NB4 (cell line): Measurements from ENCODE around the gene HOXB8.

Experiments used
- CTCF ChIP-seq: IDR thresholded peaks from one replicate; pipeline ENCODE4 v1.5.1; 2012; ENCODE audit warnings: low read depth, low read length
- MAX ChIP-seq: IDR thresholded peaks from 2 replicates; pipeline ENCODE4 v1.6.1; 2011; ENCODE audit warnings: low read depth, low read length
- MYC ChIP-seq: IDR thresholded peaks from 2 replicates; pipeline ENCODE4 v1.6.1; 2011; ENCODE audit warnings: low read depth, low read length
- POLR2A ChIP-seq: IDR thresholded peaks from 2 replicates; pipeline ENCODE4 v1.6.1; 2011; ENCODE audit warnings: mild to moderate bottlenecking; ENCODE audit not compliant: insufficient read length; ENCODE audit errors: extremely low read depth

GRCh38 chr17:48601539-48602425 is 13.3 kb downstream of the HOXB8 start:
- TF ChIP-seq CTCF = no peak
- TF ChIP-seq MAX = no peak
- no peak for TF ChIP-seq POLR2A
- TF ChIP-seq MYC = no peak
